Astrocyte (in vitro differentiated cells and primary cell): ENCODE results near the gene PDXK.

Source experiments
- CTCF ChIP-seq: IDR thresholded peaks from 2 replicates; pipeline ENCODE4 v1.5.1; 2011; ENCODE audit warnings: low read depth, mild to moderate bottlenecking, inconsistent platforms, low read length, moderate library complexity; ENCODE audit not compliant: insufficient read depth
- EZH2 ChIP-seq: IDR thresholded peaks from 2 replicates; pipeline ENCODE4 v1.6.1; 2012; ENCODE audit warnings: mild to moderate bottlenecking, low read length, inconsistent platforms; ENCODE audit not compliant: insufficient read depth

GRCh38 chr21:43800124-43800523 lies 81.2 kb downstream of the PDXK start:
- TF ChIP-seq CTCF (no peak), EZH2 (no peak)
